NT2/D1 (cell line): ENCODE measurements around the gene RPE65.

Source experiments
- SUZ12 ChIP-seq: IDR thresholded peaks from 2 replicates; pipeline ENCODE4 v1.6.1; 2011; ENCODE audit not compliant: insufficient read length, insufficient read depth; ENCODE audit errors: extremely low read depth
- YY1 ChIP-seq: IDR thresholded peaks from 2 replicates; pipeline ENCODE4 v1.6.1; 2011; ENCODE audit not compliant: insufficient read length, insufficient read depth
- ZNF274 ChIP-seq: IDR thresholded peaks from 2 replicates; pipeline ENCODE4 v1.6.1; 2011; ENCODE audit warnings: mild to moderate bottlenecking, low read depth, low read length

GRCh38 chr1:68384321-68384813, 65.4 kb downstream of the RPE65 start:
- TF ChIP-seq YY1 (no peak), SUZ12 (no peak), ZNF274 (no peak)
